Skeletal muscle satellite cell (primary cell): ENCODE measurements around the gene SLC8A1.

Source experiments
- H3K27me3 ChIP-seq: 2 replicates; pipeline ENCODE4 v1.7.0; 2013; ENCODE audit warnings: low read length; ENCODE audit not compliant: control insufficient read depth, insufficient read depth
- H3K36me3 ChIP-seq: 2 replicates; pipeline ENCODE4 v1.7.0; 2013; ENCODE audit warnings: mild to moderate bottlenecking, control low read depth, low read length; ENCODE audit not compliant: insufficient read depth
- H3K4me1 ChIP-seq: 2 replicates; pipeline ENCODE4 v1.7.0; 2013; ENCODE audit warnings: low read length; ENCODE audit not compliant: control insufficient read depth, insufficient read depth
- H3K4me2 ChIP-seq: 2 replicates; pipeline ENCODE4 v1.7.0; 2013; ENCODE audit warnings: mild to moderate bottlenecking, low read length
- H3K4me3 ChIP-seq: 2 replicates; pipeline ENCODE4 v1.7.0; 2013; ENCODE audit warnings: low read length
- H3K9ac ChIP-seq: 2 replicates; pipeline ENCODE4 v1.7.0; 2013; ENCODE audit warnings: mild to moderate bottlenecking, low read depth, low read length, moderate library complexity
- H3K9me3 ChIP-seq: replicated peaks from 2 replicates; pipeline ENCODE4 v1.7.0; 2013; ENCODE audit warnings: mild to moderate bottlenecking, control low read depth, low read length

The SLC8A1 gene

GRCh38 chr2:40113272-40113968 lies 338.5 kb downstream of the SLC8A1 start:
- Histone ChIP-seq H3K36me3 (peaks cover 4% of the 10 kb centered on the region), H3K9ac (peak overlapping the region; percentile 26), H3K4me1 (peaks cover 17% of the 10 kb centered on the region), H3K9me3 (no peaks in the 10 kb centered on the region), H3K27me3 (no peaks in the 10 kb centered on the region), H3K4me3 (no peak overlapping the region), H3K4me2 (no peak overlapping the region)

GRCh38 chr2:40109381-40109780 lies 342.5 kb downstream of the SLC8A1 start:
- H3K36me3 ChIP-seq = peaks cover 4% of the 10 kb centered on the region
- H3K4me3 ChIP-seq = no peak overlapping the region
- H3K9me3 ChIP-seq = no peaks in the 10 kb centered on the region
- H3K9ac ChIP-seq = no peak overlapping the region
- peaks cover 33% of the 10 kb centered on the region for H3K4me1 ChIP-seq
- H3K27me3 ChIP-seq = no peaks in the 10 kb centered on the region
- no peak overlapping the region for H3K4me2 ChIP-seq

- H3K36me3 ChIP-seq = peaks cover 4% of the 10 kb centered on the region
- H3K9me3 ChIP-seq = no peaks in the 10 kb centered on the region
- no peaks in the 10 kb centered on the region for H3K27me3 ChIP-seq
- no peak overlapping the region for H3K4me2 ChIP-seq
- no peak overlapping the region for H3K4me3 ChIP-seq
- no peak overlapping the region for H3K9ac ChIP-seq
- H3K4me1 ChIP-seq = peaks cover 34% of the 10 kb centered on the region
Observed at GRCh38 chr2:40108851-40109250, 343.0 kb downstream of the SLC8A1 start.

- Histone ChIP-seq H3K9me3 (no peaks in the 10 kb centered on the region), H3K36me3 (no peaks in the 10 kb centered on the region), H3K4me3 (no peak overlapping the region), H3K4me1 (peaks cover 49% of the 10 kb centered on the region), H3K27me3 (no peaks in the 10 kb centered on the region), H3K9ac (peak overlapping the region; percentile 55), H3K4me2 (peak overlapping the region; percentile 36)
Observed at GRCh38 chr2:40106061-40106460, 345.8 kb downstream of the SLC8A1 start.

GRCh38 chr2:40105593-40105992 lies 346.3 kb downstream of the SLC8A1 start:
- Histone ChIP-seq H3K4me3 (no peak overlapping the region), H3K27me3 (no peaks in the 10 kb centered on the region), H3K36me3 (no peaks in the 10 kb centered on the region), H3K9me3 (no peaks in the 10 kb centered on the region), H3K4me1 (peaks cover 54% of the 10 kb centered on the region), H3K4me2 (peak overlapping the region; percentile 36), H3K9ac (peak overlapping the region; percentile 55)

- Histone ChIP-seq H3K36me3 (no peaks in the 10 kb centered on the region), H3K4me2 (peak overlapping the region; percentile 20), H3K4me1 (peaks cover 74% of the 10 kb centered on the region), H3K9ac (peak overlapping the region; percentile 83), H3K27me3 (no peaks in the 10 kb centered on the region), H3K4me3 (no peak overlapping the region), H3K9me3 (no peaks in the 10 kb centered on the region)
Observed at GRCh38 chr2:40103590-40103989, 348.3 kb downstream of the SLC8A1 start.

- H3K36me3 ChIP-seq = no peaks in the 10 kb centered on the region
- peak overlapping the region; percentile 20 for H3K4me2 ChIP-seq
- H3K4me3 ChIP-seq = peak overlapping the region; percentile 4
- H3K9ac ChIP-seq = peak overlapping the region; percentile 83
- H3K9me3 ChIP-seq = no peaks in the 10 kb centered on the region
- peaks cover 78% of the 10 kb centered on the region for H3K4me1 ChIP-seq
- H3K27me3 ChIP-seq = no peaks in the 10 kb centered on the region
Observed at GRCh38 chr2:40103163-40103562, 348.7 kb downstream of the SLC8A1 start.

GRCh38 chr2:40102447-40102846 lies 349.4 kb downstream of the SLC8A1 start:
- peak overlapping the region; percentile 20 for H3K4me2 ChIP-seq
- no peaks in the 10 kb centered on the region for H3K9me3 ChIP-seq
- H3K9ac ChIP-seq = peak overlapping the region; percentile 83
- H3K27me3 ChIP-seq = no peaks in the 10 kb centered on the region
- no peak overlapping the region for H3K4me3 ChIP-seq
- peaks cover 84% of the 10 kb centered on the region for H3K4me1 ChIP-seq
- H3K36me3 ChIP-seq = no peaks in the 10 kb centered on the region

GRCh38 chr2:40101131-40101575 lies 350.7 kb downstream of the SLC8A1 start:
- no peak overlapping the region for H3K4me3 ChIP-seq
- H3K4me1 ChIP-seq = peaks cover 94% of the 10 kb centered on the region
- no peaks in the 10 kb centered on the region for H3K27me3 ChIP-seq
- H3K4me2 ChIP-seq = no peak overlapping the region
- no peaks in the 10 kb centered on the region for H3K36me3 ChIP-seq
- H3K9ac ChIP-seq = peak overlapping the region; percentile 83
- no peaks in the 10 kb centered on the region for H3K9me3 ChIP-seq

GRCh38 chr2:40100676-40101075 lies 351.2 kb downstream of the SLC8A1 start:
- Histone ChIP-seq H3K27me3 (no peaks in the 10 kb centered on the region), H3K9ac (peak overlapping the region; percentile 83), H3K4me1 (peaks cover 94% of the 10 kb centered on the region), H3K4me2 (no peak overlapping the region), H3K36me3 (no peaks in the 10 kb centered on the region), H3K4me3 (no peak overlapping the region), H3K9me3 (no peaks in the 10 kb centered on the region)

- Histone ChIP-seq H3K36me3 (no peaks in the 10 kb centered on the region), H3K9ac (peak overlapping the region; percentile 83), H3K9me3 (no peaks in the 10 kb centered on the region), H3K4me3 (no peak overlapping the region), H3K4me1 (peaks cover 98% of the 10 kb centered on the region), H3K4me2 (peak overlapping the region; percentile 13), H3K27me3 (no peaks in the 10 kb centered on the region)
Observed at GRCh38 chr2:40098786-40099470, 353.0 kb downstream of the SLC8A1 start.
